ENCODE data around the gene OSER1.
"Not testable (repeated sequence)": the region's sequence is repeated elsewhere in the genome, so short reads cannot be mapped to it uniquely, and the experiment has no call there.

The OSER1 gene

DNA sequence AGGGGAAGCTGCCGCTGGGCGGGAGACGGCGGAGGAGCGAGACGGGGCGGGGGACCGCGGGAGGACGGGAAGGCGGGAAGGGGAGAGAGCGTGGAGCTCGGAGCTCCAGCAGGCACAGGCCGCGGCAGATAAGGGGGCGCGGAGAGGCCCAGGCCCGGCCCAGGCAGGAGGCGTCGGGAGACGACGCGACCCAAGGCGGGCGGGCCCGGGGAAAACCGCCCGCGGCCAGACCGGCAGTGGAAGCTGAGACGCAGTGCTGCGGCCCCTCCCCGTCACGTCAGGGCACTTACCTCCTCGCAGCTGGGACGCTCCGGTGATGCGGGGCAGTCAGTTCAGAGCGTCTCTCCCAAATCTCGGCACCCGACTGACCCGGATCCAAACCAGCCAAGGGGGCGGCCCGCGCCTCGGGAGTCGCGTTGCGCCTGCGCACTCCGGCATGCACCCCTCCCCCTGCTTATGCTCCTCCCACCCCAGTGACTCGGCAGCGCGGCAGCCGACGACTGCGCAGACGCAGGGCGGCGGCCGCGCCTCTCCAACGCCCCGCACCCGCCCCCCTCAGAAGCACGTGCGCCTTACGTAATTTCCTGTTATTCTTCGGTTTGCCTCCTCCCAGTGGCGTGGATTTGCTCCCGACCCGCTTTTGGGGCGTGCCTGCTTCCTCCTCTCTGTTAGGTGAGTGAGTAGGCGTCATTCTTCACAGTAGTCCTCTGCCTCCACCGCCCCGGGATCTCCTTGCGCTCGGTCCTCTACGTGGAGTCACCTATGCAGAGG, at the start of gene OSER1:
Gene OSER1, minus strand, starts transcription at position 366 of the 771 bp plus-strand sequence. CDS start 3,814 bp downstream, outside the sequence.
- DNase-seq, result peak; percentile 94 to 99

- DNase-seq, result no peak
Measured at GRCh38 chr20:44258226-44258890, 47.8 kb upstream of the OSER1 start.

- no peak for DNase-seq
Measured at GRCh38 chr20:44256961-44257360, 46.4 kb upstream of the OSER1 start.

GRCh38 chr20:44255942-44256341, 45.4 kb upstream of the OSER1 start:
- no peak for DNase-seq

DNA sequence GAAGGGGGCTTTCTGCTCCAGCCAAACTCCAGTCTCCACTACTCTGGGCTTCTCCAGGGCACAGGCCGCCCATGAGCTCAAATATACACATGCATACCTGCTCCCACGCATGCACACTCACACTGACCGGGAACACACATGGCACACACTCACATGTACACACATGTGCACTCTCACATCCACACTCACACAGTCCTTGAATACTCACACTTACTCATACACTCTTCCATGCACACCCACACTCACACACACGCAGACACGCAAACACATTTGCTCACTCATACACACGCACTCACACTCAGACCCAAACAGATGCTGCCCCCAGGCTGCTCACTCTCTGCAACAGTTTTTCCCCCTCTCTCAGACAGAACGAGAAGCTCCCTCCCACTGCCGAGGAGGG, 43.5 kb upstream of the OSER1 start:
- no peak for DNase-seq

DNA sequence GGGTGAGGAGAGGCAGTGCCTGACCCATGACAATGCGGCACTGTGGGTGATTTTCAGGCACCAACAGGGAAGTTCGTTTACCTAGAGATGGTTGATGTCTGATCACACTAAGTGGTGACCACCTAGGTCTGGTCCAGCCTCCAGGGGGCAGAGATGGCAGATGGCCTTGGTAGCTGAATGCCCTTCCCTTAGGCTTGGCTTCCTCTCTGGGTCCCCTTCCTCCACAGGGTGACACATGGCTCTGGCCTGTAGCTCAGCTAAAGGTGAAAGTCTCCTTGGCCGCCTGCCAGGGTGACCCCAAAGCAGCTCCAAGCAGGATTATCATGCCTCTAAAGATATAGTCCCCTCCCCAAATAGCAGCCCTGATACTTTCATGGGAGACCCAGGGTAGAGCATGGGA, 43.0 kb upstream of the OSER1 start:
- DNase-seq, result no peak

GRCh38 chr20:44251284-44251683, 40.7 kb upstream of the OSER1 start:
- DNase-seq, result no peak

DNA sequence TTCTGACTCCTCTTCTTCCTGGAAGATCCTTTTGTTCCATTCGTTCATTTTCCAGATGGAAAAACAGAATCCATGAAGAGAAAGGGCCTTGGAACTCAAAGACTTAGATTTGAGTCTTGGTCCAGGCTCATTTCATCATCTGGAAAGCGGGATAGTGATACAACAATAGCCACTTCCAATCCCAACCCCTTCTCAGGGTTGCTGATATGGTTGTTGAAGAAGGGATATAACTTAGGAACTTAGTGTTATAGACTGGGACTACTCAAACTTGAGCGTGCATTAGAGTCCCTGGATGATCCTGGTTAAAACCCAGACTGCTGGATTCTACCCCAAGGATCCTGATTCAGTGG, 37.8 kb upstream of the OSER1 start:
- no peak for DNase-seq

GRCh38 chr20:44247586-44248409, 37.2 kb upstream of the OSER1 start:
- DNase-seq, result no peak

DNA sequence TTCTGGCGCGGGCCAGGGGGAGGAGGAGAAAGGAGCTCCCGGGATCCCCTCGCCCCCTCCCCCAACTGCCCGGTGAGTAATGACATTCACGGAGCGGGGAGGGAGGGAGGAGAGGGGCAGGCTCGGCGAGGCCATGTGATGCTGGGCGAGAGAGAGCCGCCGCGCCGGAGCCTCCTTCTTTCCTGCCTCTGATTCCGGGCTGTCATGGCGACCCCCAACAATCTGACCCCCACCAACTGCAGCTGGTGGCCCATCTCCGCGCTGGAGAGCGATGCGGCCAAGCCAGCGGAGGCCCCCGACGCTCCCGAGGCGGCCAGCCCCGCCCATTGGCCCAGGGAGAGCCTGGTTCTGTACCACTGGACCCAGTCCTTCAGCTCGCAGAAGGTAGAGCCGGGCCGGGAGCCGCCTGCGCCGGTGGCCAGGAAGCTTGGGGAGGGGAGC, 36.6 kb upstream of the OSER1 start, which contains the start of gene GDAP1L1:
Gene GDAP1L1, plus strand, starts transcription at position 178 of the 441 bp plus-strand sequence. Its CDS starts 27 bp downstream, at position 205.
- DNase-seq, result no peak

GRCh38 chr20:44245977-44246376, 35.4 kb upstream of the OSER1 start:
- DNase-seq, result no peak

DNA sequence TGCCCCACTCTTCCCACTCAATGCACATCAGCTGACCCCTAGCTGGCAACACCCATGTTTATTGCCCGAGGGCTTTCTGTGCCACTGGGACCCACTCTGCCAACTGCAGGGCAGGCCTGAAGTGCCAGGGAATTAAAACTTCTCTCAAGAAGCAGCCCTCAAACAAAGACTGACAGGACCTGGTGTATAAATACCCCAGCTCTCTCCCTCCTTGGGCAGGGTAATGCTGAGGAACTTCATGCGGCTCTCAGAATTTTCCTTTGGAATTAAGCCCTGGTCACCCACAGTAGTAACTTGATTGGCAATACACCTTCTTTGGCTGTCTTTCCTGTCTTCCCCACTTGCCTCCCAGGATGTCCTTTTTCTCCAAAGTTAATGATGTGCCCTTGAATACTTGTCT, 31.2 kb upstream of the OSER1 start:
- DNase-seq, result no peak

GRCh38 chr20:44236840-44237239, 26.3 kb upstream of the OSER1 start:
- not testable (repeated sequence) for DNase-seq

GRCh38 chr20:44235702-44236101, 25.1 kb upstream of the OSER1 start:
- no peak for DNase-seq

GRCh38 chr20:44234566-44235317, 24.2 kb upstream of the OSER1 start:
- no peak for DNase-seq

DNA sequence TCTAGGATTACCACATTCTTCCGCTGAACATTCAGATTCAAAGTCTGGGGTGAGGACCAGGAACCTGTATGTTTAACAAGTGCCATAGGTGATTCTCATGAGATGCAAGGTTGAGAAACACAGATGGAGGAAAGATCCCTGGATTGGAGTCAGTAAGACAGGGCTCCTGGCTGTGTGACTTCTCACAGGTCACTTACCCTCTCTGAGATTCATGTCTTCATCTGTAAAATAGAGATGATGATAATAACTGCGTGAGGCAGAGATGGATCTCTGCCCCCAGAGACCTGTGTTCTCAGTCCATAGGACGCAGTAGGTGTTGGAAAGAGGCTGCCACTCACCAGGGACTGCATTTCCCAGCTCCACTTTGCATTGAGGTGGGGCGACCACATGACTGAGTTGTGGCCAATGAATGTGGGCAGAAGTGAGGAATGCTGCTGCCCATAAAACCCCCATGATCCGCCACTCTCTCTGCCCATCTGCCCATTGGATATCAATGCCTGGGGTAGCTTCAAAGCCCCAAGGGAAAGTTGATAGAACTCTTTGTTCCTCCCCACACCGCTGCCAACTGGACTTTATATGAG, 23.0 kb upstream of the OSER1 start:
- no peak for DNase-seq

DNA sequence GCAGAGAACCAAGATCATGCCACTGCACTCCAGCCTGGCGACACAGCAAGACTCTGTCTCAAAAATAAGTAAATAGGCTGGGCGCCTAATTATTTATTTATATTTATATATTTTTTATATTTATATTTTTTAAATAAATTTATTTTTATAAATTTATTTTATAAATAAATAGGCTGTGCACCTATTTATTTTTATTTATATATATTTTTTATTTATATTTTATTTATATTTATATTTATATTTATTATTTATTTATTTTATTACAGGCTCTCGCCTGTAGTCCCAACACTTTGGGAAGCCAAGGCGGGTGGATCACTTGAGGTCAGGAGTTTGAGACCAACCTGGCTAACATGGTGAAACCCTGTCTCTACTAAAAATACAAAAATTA, 21.9 kb upstream of the OSER1 start:
- not testable (repeated sequence) for DNase-seq

DNA sequence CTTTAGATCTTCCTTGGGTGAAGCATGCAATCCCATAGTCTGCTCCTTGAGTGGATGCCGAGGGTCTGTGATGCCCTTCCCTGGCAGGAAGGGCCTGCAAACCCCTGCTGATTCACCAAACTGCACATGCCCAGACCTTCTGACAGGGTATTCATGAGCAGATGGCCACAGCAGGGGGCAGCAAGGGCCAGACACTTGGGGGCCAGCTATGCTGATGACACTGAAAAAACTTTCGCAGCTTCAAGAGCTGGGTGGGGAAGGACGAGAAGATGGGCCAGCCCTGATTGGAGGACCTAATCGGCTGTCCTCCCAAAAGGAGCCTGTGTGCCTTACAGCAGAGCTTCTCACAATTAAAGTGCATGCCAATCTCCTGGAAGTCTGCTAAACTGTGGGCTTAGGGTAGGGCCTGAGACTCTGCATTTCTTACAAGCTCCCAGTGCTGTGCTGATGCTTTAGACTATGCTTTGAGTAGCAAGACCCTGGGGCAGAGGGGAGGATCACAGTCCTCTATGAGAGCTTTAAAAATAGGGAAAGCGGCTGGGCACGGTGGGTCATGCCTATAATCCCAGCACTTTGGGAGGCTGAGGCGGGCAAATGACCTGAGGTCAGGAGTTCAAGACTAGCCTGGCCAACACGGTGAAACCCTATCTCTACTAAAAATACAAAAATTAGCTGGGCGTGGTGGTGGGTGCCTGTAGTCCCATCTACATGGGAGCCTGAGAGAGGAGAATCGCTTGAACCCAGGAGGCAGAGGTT, 21.3 kb upstream of the OSER1 start:
- DNase-seq, result no peak

GRCh38 chr20:44231193-44231592, 20.6 kb upstream of the OSER1 start:
- no peak for DNase-seq

- no peak for DNase-seq
Measured at GRCh38 chr20:44228465-44229258, 18.1 kb upstream of the OSER1 start.

DNA sequence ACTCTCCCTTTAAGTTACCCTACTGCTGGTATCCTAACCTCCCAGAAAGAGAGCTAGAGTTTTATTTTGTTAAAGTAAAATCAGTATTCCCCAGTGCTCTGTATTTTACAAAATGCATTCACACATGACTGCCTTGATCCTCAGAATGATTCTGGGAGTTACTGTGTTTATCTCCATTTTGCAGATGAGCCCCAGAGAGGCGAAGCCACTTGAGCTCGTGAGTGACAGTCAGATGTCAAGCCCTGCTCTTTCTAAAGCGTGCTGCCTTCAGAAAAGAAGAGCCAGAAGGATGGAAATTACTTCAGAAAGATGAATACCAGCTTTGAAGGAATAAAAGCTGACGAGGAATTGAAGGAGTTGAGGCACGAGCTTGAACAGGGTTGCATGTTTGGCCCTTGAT, 14.1 kb upstream of the OSER1 start:
- DNase-seq, result no peak
